Osteocyte (in vitro differentiated cells): ENCODE measurements around the gene KIF1A. TPM values are rescaled to one million over a fixed set of nuclear protein-coding genes. Genes with fewer than 3 reads are reported as not detected.

ENCODE experiments used
- DNase-seq: peaks from one replicate; pipeline ENCODE4 v3.0.0; 2021; ENCODE audit warnings: mixed read lengths; ENCODE audit not compliant: unreplicated experiment; ENCODE audit errors: extremely low spot score
- H3K27ac Mint-ChIP-seq: one replicate; pipeline ENCODE4 v1.8.0; 2021; ENCODE audit warnings: mild to moderate bottlenecking, mixed read lengths; ENCODE audit not compliant: unreplicated experiment
- H3K27me3 Mint-ChIP-seq: one replicate; pipeline ENCODE4 v1.8.0; 2021; ENCODE audit warnings: mixed read lengths; ENCODE audit not compliant: unreplicated experiment
- H3K36me3 Mint-ChIP-seq: one replicate; pipeline ENCODE4 v1.8.0; 2021; ENCODE audit warnings: mixed read lengths; ENCODE audit not compliant: unreplicated experiment
- H3K4me1 Mint-ChIP-seq: one replicate; pipeline ENCODE4 v1.8.0; 2021; ENCODE audit warnings: mixed read lengths; ENCODE audit not compliant: unreplicated experiment
- H3K4me3 Mint-ChIP-seq: one replicate; pipeline ENCODE4 v1.8.0; 2021; ENCODE audit warnings: mild to moderate bottlenecking, moderate library complexity, mixed read lengths; ENCODE audit not compliant: unreplicated experiment
- H3K9me3 Mint-ChIP-seq: one replicate; pipeline ENCODE4 v1.8.0; 2021; ENCODE audit warnings: mixed read lengths; ENCODE audit not compliant: unreplicated experiment
- total RNA-seq: library from RNA; stranded (reverse); gene quantifications from 2 replicates; pipeline ENCODE4 v1.2.1, GENCODE V29; 2021
- TF ChIP-seq, protein P1 (sequence below): fragments of 200-600 bp; sonication (generic); IDR thresholded peaks from 2 replicates; pipeline ENCODE4 v1.5.0; 2021; ENCODE audit warnings: antibody characterized with exemption, mild to moderate bottlenecking, moderate library complexity

The KIF1A gene
- total RNA-seq, 1 donor from 2014 or later, result 5.6 TPM

DNA sequence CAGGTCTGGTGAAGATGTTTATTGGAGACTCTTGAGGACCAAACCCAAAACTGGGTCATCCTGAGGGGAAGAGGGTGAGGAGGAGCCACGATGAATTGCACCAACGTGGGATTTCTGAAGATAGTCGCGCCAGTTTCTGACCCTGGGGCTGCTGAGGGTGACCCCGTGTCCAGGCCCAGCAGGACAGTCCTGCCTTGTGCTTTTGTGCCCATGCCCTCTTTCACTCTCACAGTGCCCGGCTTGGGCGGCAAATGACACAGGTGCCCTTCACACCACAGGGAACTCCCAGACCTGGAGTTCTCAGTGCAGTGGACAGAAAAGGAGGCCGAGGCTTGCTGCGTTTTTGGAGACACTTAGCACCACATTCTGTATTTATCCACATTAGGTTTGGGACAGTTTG is 15.5 kb upstream of the KIF1A start:
- no peaks in the 10 kb centered on the region for H3K36me3 Mint-ChIP-seq
- no peak for DNase-seq
- H3K4me1 Mint-ChIP-seq, result peaks cover 3% of the 10 kb centered on the region
- H3K4me3 Mint-ChIP-seq, result no peak overlapping the region
- no peaks in the 10 kb centered on the region for H3K9me3 Mint-ChIP-seq
- H3K27me3 Mint-ChIP-seq, result peaks cover 25% of the 10 kb centered on the region
- no peak overlapping the region for H3K27ac Mint-ChIP-seq
- TF ChIP-seq, protein P1, sequence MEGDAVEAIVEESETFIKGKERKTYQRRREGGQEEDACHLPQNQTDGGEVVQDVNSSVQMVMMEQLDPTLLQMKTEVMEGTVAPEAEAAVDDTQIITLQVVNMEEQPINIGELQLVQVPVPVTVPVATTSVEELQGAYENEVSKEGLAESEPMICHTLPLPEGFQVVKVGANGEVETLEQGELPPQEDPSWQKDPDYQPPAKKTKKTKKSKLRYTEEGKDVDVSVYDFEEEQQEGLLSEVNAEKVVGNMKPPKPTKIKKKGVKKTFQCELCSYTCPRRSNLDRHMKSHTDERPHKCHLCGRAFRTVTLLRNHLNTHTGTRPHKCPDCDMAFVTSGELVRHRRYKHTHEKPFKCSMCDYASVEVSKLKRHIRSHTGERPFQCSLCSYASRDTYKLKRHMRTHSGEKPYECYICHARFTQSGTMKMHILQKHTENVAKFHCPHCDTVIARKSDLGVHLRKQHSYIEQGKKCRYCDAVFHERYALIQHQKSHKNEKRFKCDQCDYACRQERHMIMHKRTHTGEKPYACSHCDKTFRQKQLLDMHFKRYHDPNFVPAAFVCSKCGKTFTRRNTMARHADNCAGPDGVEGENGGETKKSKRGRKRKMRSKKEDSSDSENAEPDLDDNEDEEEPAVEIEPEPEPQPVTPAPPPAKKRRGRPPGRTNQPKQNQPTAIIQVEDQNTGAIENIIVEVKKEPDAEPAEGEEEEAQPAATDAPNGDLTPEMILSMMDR, result no peak

DNA sequence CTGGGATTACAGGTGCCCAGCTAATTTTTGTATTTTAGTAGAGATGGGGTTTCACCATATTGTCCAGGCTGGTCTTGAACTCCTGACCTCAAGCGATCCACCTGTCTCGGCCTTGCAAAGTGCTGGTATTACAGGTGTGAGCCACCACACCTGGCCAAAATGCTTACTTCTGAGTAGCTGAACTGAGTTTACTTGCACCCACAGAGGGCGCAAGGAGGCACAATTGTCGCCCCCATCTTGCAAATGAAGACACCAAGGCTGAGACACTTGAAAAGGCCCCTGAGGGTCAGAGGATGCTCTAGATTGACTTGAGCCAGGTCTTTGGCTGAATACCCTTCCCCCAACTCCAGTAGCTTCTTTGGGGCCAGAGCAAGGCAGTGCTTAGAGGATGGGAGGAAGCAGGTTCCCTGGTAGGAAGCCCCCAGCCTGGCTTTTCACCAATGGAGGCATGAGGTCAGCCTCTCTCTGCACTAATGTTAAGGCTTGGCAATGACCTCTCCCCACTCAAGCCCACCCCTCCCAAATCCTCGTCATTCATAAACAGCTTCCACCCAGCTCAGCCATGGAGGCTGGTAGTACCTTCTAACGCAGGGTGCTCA is 14.5 kb upstream of the KIF1A start:
- H3K4me1 Mint-ChIP-seq, result peaks cover 3% of the 10 kb centered on the region
- no peak overlapping the region for H3K4me3 Mint-ChIP-seq
- no peaks in the 10 kb centered on the region for H3K36me3 Mint-ChIP-seq
- no peak for DNase-seq
- H3K27me3 Mint-ChIP-seq, result peaks cover 27% of the 10 kb centered on the region
- H3K27ac Mint-ChIP-seq, result no peak overlapping the region
- TF ChIP-seq, protein P1, result no peak
- H3K9me3 Mint-ChIP-seq, result no peaks in the 10 kb centered on the region

- H3K9me3 Mint-ChIP-seq, result no peaks in the 10 kb centered on the region
Observed at GRCh38 chr2:240833724-240834285, 13.8 kb upstream of the KIF1A start.

GRCh38 chr2:240832921-240833494 is 13.0 kb upstream of the KIF1A start:
- H3K36me3 Mint-ChIP-seq, result no peaks in the 10 kb centered on the region
- no peak overlapping the region for H3K27ac Mint-ChIP-seq
- TF ChIP-seq, protein P1, result no peak
- no peak for DNase-seq
- H3K9me3 Mint-ChIP-seq, result no peaks in the 10 kb centered on the region
- peaks cover 3% of the 10 kb centered on the region for H3K4me1 Mint-ChIP-seq
- no peak overlapping the region for H3K4me3 Mint-ChIP-seq
- H3K27me3 Mint-ChIP-seq, result peaks cover 37% of the 10 kb centered on the region

More at GRCh38 chr2:240833724-240834285, 13.8 kb upstream of the KIF1A start:
- TF ChIP-seq, protein P1, result no peak
- no peak for DNase-seq
- H3K36me3 Mint-ChIP-seq, result no peaks in the 10 kb centered on the region
- H3K27me3 Mint-ChIP-seq, result peaks cover 32% of the 10 kb centered on the region
- H3K4me3 Mint-ChIP-seq, result no peak overlapping the region
- H3K4me1 Mint-ChIP-seq, result peaks cover 3% of the 10 kb centered on the region
- no peak overlapping the region for H3K27ac Mint-ChIP-seq

DNA sequence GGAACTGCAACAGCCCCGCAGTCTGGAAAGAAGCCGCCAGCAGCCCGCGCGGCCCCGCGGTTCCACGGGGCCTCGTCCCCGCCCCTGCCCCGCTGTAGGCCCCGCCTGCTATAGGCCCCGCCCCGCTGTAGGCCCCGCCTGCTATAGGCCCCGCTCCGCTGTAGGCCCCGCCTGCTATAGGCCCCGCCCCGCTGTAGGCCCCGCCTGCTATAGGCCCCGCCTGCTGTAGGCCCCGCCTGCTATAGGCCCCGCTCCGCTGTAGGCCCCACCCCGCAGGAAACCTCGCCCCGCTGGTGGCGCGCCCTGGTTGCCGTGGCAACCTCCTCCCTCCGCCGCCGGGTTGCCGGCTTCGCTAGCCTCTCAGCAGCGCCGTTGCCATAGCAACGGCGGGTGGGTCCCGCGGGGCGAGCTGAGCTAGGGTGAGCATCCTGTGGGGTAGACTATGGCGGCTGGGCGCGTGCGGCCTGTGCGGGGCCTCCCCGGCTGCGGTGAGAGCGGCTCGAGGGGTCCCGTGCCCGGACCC is 12.2 kb upstream of the KIF1A start:
- TF ChIP-seq, protein P1, result no peak
- peak; percentile 96 for DNase-seq
- Mint-ChIP-seq H3K4me1 (peaks cover 3% of the 10 kb centered on the region), H3K27me3 (peaks cover 39% of the 10 kb centered on the region), H3K36me3 (no peaks in the 10 kb centered on the region), H3K4me3 (no peak overlapping the region), H3K27ac (no peak overlapping the region), H3K9me3 (no peaks in the 10 kb centered on the region)
